NT2/D1 (cell line): Measurements from ENCODE around the gene TIGD7.

Experiments
- SUZ12 ChIP-seq: IDR thresholded peaks from 2 replicates; pipeline ENCODE4 v1.6.1; 2011; ENCODE audit not compliant: insufficient read length, insufficient read depth; ENCODE audit errors: extremely low read depth
- YY1 ChIP-seq: IDR thresholded peaks from 2 replicates; pipeline ENCODE4 v1.6.1; 2011; ENCODE audit not compliant: insufficient read length, insufficient read depth
- ZNF274 ChIP-seq: IDR thresholded peaks from 2 replicates; pipeline ENCODE4 v1.6.1; 2011; ENCODE audit warnings: mild to moderate bottlenecking, low read depth, low read length

DNA sequence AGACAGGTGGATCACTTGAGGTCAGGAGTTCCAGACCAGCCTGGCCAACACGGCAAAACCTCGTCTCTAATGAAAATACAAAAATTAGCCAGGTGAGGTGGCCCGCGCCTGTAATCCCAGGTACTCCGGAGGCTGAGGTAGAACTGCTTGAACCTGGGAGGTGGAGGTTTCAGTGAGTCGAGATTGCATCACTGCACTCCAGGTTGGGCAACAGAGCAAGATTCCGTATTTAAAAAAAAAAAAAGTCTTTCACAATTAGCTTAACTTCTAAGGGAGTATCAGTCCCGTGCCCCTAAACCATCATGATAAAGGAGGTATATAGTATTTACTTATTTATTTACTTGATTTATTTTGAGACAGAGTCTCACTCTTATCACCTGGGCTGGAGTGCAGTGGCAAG lies 45.4 kb downstream of the TIGD7 start:
- TF ChIP-seq SUZ12 (no peak), YY1 (no peak), ZNF274 (no peak)
